Measurements from ENCODE around the gene RNFT2.

Gene RNFT2

GRCh38 chr12:116737774-116738657 lies at the start of gene RNFT2, which contains the start of gene SPRING1:
Gene RNFT2, plus strand, starts transcription at chr12:116738315. Its CDS starts 2,183 bp downstream, at chr12:116740498.
Gene SPRING1, minus strand, starts transcription at chr12:116738069. Its CDS starts 169 bp downstream, at chr12:116737900.
- DNase-seq: peak; percentile 99
- TF ChIP-seq GATA1 (IDR thresholded peaks at IDR 0.05; ENCODE audit: low read depth, low read length) (no peak), POLR2A (IDR thresholded peaks at IDR 0.05; ENCODE audit: low read length) (peak; percentile 89)

- DNase-seq: peak in 1 of 2 experiments; percentile 61
- TF ChIP-seq GATA1 (IDR thresholded peaks at IDR 0.05; ENCODE audit: low read depth, low read length) (no peak), POLR2A (IDR thresholded peaks at IDR 0.05; ENCODE audit: low read length) (no peak)
Observed at GRCh38 chr12:116689521-116689920, 48.6 kb upstream of the RNFT2 start.

- TF ChIP-seq GATA1 (IDR thresholded peaks at IDR 0.05; ENCODE audit: low read depth, low read length) (no peak), POLR2A (IDR thresholded peaks at IDR 0.05; ENCODE audit: low read length) (no peak)
- DNase-seq: no peak
Observed at GRCh38 chr12:116689979-116690744, 48.0 kb upstream of the RNFT2 start.

- TF ChIP-seq POLR2A (IDR thresholded peaks at IDR 0.05; ENCODE audit: low read length) (no peak), GATA1 (IDR thresholded peaks at IDR 0.05; ENCODE audit: low read depth, low read length) (no peak)
- no peak for DNase-seq
Observed at GRCh38 chr12:116691205-116691604, 46.9 kb upstream of the RNFT2 start.

- DNase-seq: no peak
- no peak for TF ChIP-seq POLR2A (IDR thresholded peaks at IDR 0.05; ENCODE audit: low read length)
Observed at GRCh38 chr12:116691636-116692035, 46.5 kb upstream of the RNFT2 start.

- no peak for TF ChIP-seq GATA1 (IDR thresholded peaks at IDR 0.05; ENCODE audit: low read depth, low read length)
- no peak for TF ChIP-seq POLR2A (IDR thresholded peaks at IDR 0.05; ENCODE audit: low read length)
- no peak for DNase-seq
Observed at GRCh38 chr12:116692605-116693004, 45.5 kb upstream of the RNFT2 start.

- no peak for DNase-seq
- TF ChIP-seq POLR2A (IDR thresholded peaks at IDR 0.05; ENCODE audit: low read length) (no peak), GATA1 (IDR thresholded peaks at IDR 0.05; ENCODE audit: low read depth, low read length) (no peak)
Observed at GRCh38 chr12:116693286-116694227, 44.6 kb upstream of the RNFT2 start.

- DNase-seq: no peak
- TF ChIP-seq GATA1 (IDR thresholded peaks at IDR 0.05; ENCODE audit: low read depth, low read length) (no peak), POLR2A (IDR thresholded peaks at IDR 0.05; ENCODE audit: low read length) (no peak)
Observed at GRCh38 chr12:116694653-116695463, 43.3 kb upstream of the RNFT2 start.

- DNase-seq: no peak
- TF ChIP-seq GATA1 (IDR thresholded peaks at IDR 0.05; ENCODE audit: low read depth, low read length) (no peak), POLR2A (IDR thresholded peaks at IDR 0.05; ENCODE audit: low read length) (no peak)
Observed at GRCh38 chr12:116695464-116695725, 42.7 kb upstream of the RNFT2 start.

- TF ChIP-seq GATA1 (IDR thresholded peaks at IDR 0.05; ENCODE audit: low read depth, low read length) (no peak), POLR2A (IDR thresholded peaks at IDR 0.05; ENCODE audit: low read length) (no peak)
- DNase-seq: peak; percentile 16 to 34
Observed at GRCh38 chr12:116697305-116697704, 40.8 kb upstream of the RNFT2 start.

- TF ChIP-seq POLR2A (IDR thresholded peaks at IDR 0.05; ENCODE audit: low read length) (no peak), GATA1 (IDR thresholded peaks at IDR 0.05; ENCODE audit: low read depth, low read length) (no peak)
- no peak for DNase-seq
Observed at GRCh38 chr12:116697716-116698115, 40.4 kb upstream of the RNFT2 start.

- no peak for DNase-seq
- no peak for TF ChIP-seq GATA1 (IDR thresholded peaks at IDR 0.05; ENCODE audit: low read depth, low read length)
Observed at GRCh38 chr12:116698116-116698515, 40.0 kb upstream of the RNFT2 start.

GRCh38 chr12:116698554-116699075 lies 39.5 kb upstream of the RNFT2 start:
- TF ChIP-seq GATA1 (IDR thresholded peaks at IDR 0.05; ENCODE audit: low read depth, low read length) (no peak), POLR2A (IDR thresholded peaks at IDR 0.05; ENCODE audit: low read length) (no peak)
- DNase-seq: no peak

All from erythroblast (primary cell).